HG02973 (cell line): ENCODE measurements around the gene SLC7A1.

Source experiments
- ATAC-seq: cut with Tn5 transposase; IDR thresholded peaks from one replicate; pipeline ENCODE4 v1.9.1; 2021; ENCODE audit warnings: moderate library complexity; ENCODE audit not compliant: unreplicated experiment

SLC7A1 gene

DNA sequence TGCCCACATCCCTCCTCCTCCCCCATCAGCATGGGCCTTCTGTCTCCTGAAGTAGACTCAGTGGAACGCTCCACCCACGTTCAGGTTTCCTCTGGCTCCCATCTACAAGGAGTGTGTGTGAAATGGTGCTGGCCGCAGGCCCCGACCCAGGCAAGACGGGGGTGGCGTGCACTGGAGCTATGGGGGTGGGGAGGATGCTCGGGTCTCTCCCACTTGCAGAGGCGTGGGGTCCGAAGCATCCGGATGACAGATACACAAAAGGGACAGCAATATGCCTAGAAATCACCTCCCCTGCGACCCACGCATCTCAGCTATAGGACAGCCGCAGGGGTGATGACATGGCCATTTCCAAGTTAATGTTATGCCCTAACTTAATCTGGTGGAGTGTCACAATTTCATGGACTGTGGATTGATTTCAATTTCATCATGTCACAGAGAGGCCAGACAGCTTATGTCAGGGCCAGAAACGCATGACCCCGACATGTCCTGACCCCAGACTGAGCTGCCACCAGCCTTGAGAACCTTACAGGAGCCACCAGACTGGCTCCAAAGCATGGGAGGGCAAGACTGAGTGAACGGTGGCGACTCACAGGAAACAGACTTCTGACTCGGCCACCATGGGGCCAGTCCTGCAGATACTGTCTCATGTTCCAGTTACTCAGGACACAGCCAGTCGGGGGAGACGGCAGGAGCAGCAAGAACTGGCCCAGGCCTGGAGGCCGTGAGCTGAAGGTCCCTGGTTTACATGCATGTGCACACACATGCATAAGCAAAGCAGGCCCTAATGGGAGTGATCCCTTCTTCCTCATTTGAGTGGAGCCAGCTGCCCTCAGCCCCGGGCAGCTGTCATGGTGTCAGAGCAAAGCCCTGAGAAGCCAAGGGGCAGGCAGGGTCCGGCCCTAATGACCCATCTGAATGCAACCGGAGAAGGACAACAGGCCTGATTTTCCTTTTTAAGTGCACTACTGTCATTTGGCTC is 82.2 kb downstream of the SLC7A1 start:
- no peak for ATAC-seq

GRCh38 chr13:29511980-29512379 is 83.5 kb downstream of the SLC7A1 start:
- ATAC-seq: no peak

GRCh38 chr13:29511106-29511796 is 84.2 kb downstream of the SLC7A1 start:
- no peak for ATAC-seq

GRCh38 chr13:29510651-29511084 is 84.8 kb downstream of the SLC7A1 start:
- no peak for ATAC-seq

DNA sequence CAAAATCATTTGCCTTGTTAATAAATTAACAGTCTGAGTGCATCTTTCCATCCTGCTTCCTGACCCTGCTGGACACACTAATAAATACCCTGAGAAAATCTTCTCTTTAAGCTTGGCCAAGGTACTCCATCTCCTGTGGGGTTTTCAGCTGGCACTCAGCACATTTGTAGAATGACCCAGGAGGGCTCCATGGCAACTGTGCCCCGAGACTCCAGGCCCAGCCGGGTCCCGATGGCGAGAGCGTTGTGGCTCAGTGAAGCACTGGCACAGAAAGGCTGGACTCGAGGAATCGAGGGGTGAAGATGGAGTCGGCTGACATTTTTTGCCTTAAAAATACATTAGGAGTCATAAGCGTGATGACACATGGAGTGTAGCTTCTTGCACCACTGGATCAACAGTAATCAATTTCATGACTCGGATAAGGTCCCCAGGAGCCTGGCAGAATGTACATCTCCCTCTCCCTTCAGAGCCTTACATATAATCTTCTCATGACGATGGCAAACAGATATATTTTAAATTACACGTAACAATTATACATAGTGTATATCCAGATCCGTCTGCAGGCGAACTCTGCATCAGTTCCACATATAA is 85.4 kb downstream of the SLC7A1 start:
- no peak for ATAC-seq

DNA sequence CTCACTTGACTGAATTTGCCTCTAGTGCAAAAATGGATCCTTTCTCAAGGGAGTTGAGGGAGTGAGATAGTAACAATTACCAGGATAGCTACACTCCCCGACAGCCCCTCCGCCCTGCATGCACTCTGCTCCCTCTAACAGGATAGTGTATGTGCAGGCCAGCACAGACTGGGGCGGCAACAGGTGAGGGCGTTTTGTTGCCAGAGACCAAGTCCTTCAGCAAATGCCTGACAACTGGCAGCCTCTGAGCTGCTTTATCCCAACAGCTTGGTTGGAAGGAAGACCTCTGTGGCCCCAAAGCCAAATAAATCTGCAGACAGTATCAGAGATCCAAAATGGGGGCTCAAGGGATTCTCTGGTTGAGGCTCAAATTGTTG is 86.6 kb downstream of the SLC7A1 start:
- no peak for ATAC-seq

- ATAC-seq: peak; percentile 55
Measured at GRCh38 chr13:29508130-29508875, 87.2 kb downstream of the SLC7A1 start.

- no peak for ATAC-seq
Measured at GRCh38 chr13:29507356-29507755, 88.1 kb downstream of the SLC7A1 start.

- no peak for ATAC-seq
Measured at GRCh38 chr13:29505950-29506349, 89.5 kb downstream of the SLC7A1 start.

DNA sequence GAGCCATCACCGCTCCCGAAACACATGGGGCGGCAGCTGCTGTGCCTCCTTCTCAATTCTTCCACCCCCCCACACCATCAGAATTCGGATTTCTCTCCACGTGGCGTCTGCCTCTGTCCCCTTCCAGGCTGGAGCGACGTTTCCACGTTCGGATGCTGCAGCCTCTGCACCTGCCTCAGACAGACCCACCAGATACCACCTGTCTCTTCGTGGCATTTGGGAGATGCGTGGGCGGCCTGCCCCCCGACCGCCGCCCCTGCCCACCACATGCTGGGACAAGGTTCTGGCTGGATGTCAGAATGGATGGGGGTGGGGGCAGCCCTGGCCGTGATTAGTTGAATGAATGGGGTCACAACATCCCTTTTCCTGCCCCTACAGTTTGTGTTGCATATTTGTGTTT is 90.0 kb downstream of the SLC7A1 start:
- no peak for ATAC-seq

DNA sequence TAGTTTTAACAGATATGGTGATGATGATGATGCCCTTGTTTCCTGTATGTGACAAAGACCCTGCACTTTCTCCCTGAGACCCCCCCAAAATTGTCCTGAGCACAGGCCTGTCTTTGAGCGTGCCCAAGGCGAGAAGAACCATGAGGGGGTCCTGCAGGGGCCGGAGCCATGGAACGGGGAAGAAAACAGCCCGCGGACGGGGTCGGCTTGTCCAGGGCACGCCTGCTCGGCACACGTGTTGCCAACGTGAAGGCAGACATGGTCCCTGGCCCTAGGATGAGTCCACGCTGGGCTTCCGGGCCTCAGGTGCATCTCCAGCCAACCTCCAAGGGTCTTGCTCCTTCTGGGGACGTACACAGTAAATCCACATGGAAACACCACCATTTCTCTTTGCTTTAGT is 90.8 kb downstream of the SLC7A1 start:
- ATAC-seq: no peak

DNA sequence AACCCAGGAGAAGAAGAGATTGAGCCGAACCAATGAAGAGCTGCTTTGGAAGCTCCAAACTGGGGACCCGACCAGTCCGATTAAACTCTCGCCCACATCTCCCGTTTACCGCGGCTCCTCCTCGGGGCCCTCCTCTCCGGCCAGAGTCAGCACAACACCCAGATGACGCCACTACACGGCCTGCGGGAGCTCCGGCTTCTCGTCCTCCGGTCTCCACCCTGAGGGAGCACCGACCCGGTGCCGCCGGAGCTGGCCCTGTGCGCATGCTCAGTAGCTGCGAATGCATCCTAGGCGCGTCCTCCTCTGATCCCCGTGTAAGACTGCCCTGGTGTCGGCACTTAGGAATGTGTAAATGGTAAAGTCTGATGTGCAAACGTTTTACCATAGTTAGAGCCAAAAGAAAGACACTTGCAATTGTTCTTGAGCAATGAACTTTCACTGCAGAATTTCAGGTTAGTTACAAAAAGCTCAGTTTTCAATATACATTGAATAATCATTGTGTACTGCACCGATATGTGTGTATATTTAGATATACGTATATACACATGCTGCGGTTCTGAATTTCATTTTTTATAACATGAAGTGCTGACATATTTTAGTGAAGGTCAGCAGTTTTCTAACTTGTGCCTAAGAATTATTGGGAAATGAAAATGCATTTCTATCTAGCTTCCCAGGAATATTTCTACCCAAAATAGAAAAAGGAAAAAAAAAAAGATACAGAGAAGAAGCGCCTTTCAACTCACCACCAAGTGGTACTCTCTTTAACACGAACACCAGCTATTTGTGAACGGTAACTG is 92.2 kb downstream of the SLC7A1 start:
- no peak for ATAC-seq

DNA sequence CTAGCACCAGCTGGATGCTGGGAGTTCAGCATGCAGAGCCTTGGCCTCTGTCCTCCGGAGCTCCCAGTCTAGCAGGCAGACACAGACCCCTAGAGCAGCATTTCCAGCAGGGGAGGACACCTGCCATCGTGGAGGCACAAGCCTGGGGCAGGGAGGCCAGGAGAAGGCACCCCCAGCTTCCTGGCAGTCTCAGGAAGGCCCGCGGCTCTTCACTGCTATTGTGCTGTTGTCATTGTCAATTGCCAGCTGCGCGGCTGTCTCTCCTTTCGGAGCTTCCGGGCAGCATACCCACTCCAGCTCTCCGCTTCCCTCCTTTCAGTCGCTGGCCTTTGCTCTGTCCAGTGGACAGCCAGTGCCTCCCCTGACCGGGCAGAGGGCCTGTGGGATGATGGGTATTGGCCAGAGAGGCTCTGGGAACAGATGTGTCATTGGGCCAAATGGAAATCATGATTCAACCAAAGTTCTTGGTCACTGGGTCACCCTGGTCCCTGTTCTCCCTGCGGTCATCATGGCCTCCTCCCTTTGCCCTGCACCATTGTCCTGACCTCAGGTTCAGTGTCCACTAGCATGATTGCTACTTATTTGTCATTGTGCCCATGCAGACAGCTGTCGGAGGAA is 93.0 kb downstream of the SLC7A1 start:
- ATAC-seq: no peak

DNA sequence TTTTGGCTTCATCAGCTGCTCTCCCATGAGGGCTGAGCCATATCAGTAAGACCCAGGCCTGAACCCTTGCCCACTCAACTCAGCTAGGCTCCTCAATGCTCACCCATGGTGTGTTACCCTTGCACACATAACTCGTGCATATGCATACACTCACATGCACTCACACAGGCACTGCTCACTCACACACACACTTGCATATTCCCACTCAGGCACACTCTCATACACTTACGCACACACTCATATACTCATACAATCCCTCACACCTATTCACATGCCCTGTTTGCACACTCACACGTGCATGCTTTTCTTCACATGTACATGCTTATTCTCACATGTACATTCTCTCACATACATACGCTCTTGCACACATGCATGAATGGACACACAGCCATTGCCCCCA is 93.8 kb downstream of the SLC7A1 start:
- ATAC-seq: no peak

- no peak for ATAC-seq
Measured at GRCh38 chr13:29500386-29500785, 95.1 kb downstream of the SLC7A1 start.

DNA sequence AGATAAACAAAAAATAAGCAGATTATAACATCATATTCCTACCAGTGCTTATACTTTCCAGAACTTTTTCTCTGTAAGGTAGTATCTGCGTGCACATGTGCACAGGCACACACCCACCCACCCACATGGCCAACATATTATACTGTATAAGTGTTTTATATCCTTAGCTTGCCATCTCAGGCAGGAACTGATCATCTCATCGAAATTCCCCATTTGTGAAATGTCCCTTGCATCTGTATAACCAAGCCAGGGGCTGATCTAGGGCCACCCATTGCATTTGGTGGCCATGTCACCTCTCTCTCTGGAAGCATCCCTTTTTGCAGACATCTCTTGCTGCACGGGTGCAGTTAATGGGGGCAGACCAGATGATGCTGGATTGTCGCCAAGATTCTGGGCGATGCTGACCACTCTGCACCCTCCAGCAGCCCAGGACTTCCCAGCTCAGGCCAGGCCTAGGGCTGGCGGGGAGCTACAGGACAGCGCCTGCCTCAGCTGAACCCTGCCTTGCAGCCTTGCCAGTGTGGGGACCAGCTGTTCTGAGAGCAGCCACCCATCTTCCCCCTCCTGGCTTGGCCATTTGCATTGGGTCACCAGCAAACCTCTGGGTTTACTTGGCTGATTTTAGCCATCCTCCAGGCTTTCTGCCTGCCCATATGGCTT is 95.9 kb downstream of the SLC7A1 start:
- ATAC-seq: no peak

DNA sequence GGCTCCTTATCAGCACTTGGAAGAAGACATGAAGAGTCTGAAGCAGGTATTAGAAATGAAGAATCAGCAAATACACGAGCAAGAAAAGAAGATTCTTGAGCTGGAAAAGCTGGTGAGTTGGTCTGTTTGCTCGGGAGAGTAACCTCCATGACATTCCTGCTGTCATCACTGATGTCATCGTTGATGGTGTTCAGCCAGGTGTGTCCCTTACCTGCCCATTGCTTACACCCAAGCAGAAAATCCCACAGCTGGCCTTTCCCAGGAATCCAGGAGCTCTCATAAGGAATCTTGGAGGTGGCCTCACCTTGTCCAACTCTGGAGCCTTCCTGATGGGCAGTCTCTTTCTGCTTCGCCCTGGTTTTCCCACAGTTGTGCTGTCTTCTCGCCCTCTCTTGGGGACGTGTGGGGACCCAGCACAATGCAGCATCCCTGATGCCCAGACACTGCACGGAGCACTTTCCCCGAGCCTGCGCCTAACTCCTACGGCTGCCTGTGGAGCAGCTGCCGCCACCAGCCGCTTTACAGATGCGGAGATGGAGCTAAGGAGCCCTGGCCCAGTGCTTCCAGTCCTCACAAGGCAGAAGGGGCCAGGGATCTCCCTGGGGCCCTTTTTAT is 97.0 kb downstream of the SLC7A1 start:
- no peak for ATAC-seq

DNA sequence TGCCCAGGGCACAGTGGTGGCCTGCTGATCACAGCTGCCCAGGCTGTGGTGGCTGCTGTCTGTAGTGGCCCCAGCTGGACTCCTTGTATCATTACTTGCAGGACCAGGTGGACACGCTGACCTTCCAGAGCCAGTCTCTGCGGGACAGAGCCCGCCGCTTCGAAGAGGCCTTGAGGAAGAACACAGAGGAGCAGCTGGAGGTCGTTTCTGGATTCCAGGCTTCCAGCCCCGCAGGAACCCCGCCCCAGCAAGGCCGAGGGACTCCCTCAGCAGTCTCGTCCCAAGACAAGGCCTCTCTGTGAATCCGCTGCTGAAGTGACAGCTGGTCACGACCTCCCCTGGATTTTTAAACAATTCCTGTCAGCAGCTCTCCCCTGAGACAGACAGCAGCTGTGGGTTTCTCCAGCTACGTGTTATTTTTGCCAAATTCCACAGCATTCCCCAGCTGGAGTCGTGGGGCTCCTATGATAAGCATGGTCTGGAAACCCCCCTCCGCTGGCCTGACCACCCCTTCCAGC is 98.3 kb downstream of the SLC7A1 start:
- no peak for ATAC-seq
